GM21526 (cell line): ENCODE data around the gene MRPS7.

ENCODE experiments used
- ATAC-seq: cut with Tn5 transposase; IDR thresholded peaks from one replicate; pipeline ENCODE4 v1.9.1; 2021; ENCODE audit warnings: moderate library complexity; ENCODE audit not compliant: unreplicated experiment, low FRiP score

Gene MRPS7

DNA sequence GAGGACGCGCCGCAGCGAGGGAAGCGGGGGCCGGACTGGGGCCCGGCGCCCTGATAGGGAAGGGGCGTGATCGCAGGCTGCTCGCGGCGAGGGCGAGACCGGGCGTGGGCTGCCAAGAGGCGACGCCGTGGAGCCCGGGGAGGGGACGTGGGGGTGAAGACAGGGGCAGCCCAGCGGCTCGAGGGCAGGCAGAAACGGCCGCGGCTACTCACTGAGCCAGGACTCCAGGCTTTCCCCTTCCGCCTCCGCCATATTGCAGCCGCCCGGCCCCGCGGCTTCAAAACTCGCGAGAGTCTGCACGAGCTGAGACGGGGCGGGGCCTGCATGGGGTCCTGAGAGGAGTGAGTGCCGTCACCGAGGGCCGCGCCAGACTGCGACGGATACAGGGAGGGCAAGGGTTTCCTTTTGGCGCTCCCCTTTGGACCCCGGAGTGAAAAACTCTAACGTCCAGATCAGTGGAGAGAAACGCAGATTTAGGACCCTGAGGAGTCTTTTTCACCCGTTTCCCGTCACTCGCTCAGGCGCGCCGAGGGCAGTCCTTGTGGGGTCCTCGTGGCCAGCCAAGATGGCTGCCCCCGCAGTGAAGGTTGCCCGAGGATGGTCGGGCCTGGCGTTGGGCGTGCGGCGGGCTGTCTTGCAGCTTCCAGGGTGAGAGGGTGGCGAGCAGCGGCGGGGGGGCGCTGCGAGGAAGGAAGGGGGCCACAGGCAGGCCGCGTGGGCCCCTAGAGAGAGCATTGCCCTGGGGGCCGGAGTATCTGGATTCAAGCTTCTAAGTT, at the start of gene MRPS7, which contains the start of gene GGA3:
TSS of gene MRPS7 (plus strand) at position 544 of the 776 bp plus-strand sequence. CDS start at position 566, 22 bp downstream.
TSS of gene GGA3 (minus strand) at position 271 of the 776 bp plus-strand sequence. CDS start at position 252, 19 bp downstream.
- ATAC-seq, result peak; percentile 73

DNA sequence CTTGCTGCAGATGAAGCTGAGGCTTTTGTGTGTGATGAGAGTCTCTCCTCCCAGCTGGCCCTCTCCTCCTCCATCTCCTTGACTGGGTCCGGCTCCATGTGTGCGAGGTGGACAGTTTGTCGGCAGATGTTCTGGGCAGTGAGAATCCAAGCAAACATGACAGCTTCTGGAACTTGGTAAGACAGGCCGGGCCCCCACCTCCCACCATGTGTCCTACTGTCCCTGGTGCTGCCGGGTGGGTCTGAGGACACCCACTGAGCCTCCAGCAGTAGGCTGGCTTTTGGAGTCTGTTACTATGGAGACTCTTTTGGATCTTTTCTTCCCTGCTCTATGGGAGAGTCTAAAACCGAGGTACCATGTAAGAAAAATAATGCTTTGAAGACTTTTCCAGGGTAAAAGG, 43.5 kb upstream of the MRPS7 start:
- no peak for ATAC-seq

DNA sequence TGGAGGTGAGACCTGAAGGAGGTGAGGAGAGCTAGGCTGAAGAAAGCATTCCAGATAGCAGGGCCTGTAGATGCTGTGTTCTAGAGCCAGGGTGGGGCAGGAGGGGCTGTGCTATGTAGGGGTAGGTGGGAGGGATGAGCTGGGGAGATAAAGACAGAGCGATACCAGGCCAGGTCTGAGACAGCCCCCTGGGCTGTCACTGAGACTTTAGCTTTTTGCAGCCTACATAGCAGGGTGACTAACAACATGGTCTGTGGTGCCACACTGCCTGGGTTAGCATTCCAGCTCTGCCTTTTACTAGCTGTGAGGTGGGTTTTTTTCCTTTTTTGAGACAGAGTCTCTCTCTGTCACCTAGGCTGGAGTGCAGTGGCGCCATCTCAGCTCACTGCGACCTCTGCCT, 41.9 kb upstream of the MRPS7 start:
- ATAC-seq, result no peak

DNA sequence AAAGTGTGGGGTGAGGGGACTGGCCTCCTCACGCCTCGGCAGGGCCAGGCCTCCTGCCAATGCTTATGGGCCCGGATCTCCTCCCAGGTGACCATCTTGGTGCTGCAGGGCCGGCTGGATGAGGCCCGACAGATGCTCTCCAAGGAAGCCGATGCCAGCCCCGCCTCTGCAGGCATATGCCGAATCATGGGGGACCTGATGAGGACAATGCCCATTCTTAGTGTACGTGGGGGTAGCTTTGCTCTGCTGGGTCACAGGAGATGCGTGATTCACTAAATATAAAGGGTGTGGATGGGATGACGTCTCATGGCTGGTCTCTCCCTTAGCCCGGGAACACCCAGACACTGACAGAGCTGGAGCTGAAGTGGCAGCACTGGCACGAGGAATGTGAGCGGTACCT, 36.7 kb upstream of the MRPS7 start:
- no peak for ATAC-seq

DNA sequence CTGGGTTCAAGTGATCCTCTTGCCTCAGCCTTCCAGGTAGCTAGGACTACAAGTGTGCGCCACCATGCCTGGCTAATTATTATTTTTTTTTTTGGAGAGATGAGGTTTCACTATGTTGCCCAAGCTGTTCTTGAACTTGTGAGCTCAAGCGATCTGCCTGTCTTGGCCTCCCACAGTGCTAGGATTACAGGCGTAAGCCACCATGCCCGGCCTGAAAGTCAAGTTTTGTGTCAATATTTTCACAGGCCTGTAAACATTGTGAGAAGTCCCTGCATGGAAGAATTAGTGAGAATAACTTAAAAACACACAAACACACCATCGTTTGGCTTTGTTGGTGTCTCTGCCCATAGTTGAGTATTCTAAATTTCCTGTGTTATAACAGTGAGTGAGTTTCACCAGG, 34.0 kb upstream of the MRPS7 start:
- ATAC-seq, result no peak

DNA sequence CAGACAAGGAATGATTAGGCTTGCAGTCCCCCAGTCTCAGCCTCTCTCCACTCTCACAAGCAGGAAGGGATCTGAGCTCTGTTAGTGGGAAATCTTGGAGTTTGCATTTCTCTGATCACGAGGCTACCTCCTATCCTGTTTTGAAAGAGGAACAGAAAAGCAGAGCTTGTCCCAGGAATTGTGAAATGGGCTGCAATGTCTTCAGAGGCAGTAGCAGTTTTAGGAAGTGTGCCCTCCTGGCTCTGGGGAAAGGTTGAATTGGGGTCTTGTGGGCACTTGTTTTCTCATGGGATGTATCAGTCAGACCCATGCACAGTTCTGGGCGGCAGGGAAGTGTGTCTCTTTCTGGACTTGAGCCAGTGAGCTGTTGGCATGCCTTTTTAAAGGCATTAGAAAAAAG, 33.4 kb upstream of the MRPS7 start:
- ATAC-seq, result no peak

DNA sequence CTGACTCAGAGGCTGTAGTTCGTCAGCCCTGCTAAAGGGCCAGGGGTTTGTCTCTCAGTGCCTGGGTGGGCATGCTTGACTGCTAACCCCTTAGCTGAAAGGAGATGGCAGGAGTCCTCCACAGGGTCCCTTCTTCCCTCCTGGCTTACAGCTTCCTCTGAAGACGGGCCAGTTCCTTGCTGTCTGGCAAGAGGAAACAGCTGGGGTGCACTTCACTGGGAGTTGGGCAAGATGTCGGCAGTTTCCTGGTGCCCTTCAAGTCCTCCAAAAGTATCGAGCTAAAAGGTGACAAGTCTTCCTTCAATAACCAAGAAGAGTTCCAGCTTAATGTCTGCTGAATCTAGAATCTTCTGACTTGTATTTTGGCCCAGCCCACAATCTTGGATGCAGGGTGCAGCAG, 32.8 kb upstream of the MRPS7 start:
- no peak for ATAC-seq

DNA sequence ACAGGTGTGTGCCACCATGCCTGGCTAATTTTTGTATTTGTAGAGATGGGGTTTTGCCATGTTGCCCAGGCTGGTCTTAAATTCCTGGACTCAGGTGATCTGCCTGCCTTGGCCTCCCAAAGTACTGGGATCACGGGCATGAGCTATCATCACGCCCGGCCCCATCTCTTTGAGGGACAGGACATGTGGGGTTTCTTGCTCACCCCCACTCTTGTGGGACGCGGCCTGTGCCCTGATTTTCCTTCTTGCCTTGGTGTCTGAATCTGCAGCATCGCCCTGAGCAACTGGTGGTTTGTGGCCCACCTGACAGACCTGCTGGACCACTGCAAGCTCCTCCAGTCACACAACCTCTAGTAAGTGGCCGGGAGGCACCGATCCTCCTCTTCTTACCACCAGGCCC, 30.6 kb upstream of the MRPS7 start:
- no peak for ATAC-seq

DNA sequence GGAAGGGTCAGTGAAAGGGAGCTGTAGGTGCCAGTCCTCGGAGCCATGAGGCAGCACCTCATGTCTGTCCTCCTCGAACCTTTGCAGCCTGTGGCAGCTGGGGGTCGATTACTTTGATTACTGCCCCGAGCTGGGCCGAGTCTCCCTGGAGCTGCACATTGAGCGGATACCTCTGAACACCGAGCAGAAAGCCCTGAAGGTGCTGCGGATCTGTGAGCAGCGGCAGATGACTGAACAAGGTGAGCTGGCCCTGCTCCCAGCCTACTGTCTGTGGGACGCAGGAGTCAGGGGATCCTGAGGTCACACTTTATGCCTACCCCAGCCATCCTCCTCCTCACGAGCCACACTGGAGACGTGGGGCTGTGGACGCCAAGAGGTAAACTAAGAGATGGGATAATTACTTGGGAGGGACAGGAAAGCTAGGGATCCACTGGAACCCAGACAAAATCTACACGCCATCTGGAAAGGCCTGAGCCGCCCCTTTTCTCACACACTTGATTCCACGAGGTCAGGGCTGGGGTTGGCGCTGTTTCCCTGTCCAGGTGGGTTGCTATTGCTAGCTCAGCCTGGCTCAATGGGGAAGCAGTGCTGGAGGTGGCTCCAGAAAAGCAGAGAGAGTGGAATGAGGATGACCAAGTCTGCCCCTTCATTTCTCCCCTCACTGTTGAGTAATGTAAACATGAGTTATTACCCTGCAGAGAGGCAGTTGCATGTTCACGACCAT, 29.8 kb upstream of the MRPS7 start:
- no peak for ATAC-seq

DNA sequence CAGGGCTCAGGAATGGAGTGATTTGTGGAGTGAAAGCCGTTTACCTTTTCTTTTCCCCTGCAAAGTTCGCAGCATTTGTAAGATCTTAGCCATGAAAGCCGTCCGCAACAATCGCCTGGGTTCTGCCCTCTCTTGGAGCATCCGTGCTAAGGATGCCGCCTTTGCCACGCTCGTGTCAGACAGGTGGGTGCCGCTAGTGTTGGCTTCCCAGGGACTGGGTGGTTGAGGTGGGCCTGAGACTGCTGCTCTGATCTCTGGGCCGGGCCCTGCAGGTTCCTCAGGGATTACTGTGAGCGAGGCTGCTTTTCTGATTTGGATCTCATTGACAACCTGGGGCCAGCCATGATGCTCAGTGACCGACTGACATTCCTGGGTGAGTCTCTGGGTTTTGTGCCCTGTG, 28.9 kb upstream of the MRPS7 start:
- ATAC-seq, result no peak

DNA sequence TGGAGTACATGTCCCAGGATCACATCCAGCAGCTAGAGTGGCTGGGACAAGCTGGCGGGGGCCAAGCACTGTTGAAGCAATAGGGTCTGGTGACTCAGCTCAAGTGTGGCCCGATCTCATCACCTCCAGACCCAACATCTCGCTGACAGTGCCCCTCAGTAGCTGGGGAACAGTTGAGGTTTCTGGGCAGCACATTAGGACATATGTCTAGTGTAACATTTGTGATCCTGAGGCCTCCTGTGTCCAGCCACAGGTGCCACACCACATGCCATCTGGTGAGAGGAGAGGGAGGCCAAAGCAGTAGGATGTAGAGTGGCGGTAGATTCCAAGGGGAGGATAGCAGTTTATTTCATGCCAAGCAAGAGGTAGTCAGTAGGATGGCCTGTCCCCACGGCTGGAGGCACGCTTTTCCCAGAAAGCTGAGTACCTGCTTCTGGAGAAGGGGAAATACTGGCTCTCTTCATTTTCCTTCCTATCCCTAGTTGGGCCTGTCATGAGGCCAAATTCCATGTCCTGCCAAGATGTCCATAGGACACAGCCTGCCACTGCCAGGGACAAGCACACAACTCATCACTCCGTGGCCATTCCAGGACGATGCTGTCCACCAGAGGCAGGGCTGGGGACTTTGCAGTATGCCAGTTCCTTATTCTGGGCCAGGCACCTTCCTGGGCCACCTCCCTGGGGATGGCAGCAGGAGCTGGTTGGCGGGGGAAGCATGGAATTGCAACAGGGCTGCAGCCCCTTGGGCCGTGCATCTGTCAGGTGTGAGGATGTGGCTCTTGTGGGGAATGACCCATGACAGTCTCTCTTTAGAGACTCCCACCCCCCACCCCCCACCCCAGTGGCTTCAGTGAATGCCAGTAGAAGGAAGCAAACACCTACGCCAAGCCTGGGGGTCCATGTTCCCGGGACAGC, 24.3 kb upstream of the MRPS7 start:
- ATAC-seq, result no peak

DNA sequence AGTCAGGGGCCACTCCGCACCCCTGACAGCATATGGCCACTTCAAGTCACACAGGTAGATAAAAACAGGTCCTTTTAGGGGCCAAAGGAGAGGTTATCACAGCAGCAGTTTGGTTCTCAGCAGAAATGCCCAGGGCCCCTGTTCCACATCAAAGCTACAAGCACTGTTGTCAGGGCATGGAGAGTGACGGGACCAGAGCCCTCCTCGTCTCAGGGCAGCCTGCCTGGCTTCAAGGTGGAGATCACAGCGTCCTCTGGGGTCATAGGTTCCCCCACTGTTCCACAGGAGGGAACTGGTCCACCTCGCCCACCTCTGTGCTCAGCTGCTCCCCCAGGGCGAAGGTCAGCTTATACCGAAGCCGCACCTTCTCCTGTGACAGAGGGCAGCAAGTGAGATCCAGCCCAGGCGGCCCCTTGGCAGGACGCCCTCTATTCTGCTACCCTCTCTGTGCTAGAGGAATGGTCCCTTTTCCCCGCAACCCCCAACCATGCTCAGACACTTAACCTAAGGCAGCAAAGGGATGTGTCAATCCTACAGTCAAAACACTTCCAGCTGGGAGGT, 23.6 kb upstream of the MRPS7 start:
- no peak for ATAC-seq

DNA sequence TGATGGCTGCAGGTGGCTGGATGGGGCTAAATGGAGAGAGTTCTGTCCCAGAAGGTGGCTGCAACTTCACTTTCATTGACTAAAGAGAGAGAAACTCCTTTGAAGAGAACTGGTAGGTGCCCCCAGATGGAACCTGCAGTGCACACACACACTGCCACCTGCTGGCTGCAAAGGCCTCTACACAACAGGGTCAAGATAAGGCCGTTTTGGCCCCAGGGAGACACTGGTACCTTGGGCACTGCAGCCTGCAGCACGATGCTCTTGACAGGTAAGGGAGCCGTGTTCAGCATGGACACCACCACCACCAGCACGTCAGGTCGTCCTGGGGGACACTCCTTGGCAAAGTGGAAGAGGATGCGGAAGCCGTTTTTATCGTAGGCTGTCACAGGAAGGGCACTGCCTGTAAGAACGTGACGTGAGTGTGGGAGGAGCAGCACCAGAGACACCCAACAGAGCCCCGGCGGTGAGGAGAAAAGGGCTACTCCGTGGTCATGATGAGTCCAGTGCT, 22.9 kb upstream of the MRPS7 start:
- ATAC-seq, result no peak

DNA sequence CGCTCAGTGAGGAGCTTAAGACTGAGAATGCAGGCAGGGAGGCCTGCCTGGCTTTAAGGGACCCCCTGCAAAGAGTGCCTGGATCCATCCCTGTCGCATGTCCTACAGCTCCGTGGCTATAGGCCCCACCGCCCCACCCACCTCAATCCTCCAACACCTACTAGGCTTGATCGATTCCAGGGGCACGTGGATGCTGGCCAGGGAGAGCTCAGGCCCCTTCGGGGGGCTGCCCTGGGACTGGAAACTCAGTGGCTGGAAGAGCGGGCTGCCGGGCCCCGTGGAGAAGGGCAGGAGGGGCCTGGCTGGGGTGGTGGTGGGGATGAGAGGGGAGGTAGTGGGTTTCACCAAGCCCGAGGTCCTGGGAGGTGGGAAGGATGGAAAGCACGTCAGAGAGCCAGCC, 22.5 kb upstream of the MRPS7 start:
- no peak for ATAC-seq

DNA sequence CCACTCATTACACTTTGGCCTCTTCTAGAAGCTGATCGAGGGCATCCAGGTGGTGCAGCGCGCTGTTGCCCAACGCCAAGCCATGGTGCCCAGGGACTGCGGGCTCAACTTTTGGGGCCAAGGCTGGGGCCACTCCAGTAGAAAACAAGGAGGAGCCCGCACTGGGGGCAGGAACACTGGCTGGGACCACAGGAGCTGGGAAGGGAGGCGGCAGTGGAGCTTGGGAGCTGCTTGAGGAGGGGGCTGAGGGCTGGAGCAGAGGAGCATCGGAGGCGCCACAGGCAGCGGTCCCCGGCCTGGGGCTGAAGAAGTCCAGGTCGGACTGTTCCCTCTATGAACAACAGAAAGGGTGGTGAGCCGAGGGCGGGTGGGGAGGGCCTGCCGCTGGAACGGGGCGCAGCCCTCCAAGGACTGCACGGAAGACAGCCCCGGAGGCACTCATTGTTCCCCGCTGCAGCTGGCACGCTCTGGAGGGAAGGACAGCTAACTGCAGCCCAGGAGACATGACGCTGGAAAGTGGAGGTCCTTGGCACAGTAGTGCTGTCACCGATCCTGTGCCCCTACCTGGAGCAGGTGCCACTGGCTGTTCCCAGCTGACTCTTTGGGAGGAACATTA, 21.8 kb upstream of the MRPS7 start:
- ATAC-seq, result no peak

DNA sequence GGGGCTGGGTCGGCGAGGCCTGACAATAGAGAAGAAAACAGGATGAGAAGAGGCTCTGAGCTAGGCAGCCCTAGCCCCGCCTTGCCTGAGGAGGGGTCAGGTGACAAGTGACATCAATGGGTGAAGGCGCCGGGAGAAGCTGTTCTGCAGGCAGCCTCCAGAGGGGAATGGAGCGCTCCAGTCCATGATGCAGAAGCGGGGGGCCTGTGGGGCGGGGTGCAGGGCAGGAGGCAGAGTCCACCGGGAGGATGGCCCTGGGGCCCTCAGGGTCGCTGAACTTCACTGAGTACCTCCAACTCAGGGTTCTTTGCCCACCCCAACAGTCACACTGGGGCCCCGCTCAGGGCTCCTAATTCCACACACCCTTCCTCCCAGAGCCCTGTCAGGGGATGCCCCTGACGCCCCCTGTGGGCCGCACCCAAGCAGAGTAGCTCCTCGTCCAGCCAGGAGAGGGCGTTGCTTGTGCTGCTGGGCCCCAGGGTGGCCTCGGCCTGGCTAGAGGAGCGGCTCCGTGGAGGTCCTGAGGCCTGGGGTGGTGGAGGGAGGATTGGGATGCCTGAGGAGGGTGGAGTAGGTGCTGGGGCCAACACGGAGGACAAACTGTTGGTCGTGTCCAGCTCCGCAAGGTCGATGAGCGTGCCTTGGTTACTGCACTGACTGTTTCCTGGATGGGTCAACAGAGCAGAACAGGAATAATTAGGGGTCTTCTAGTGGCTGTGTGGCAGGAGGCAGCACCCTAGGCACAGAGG, 21.1 kb upstream of the MRPS7 start:
- ATAC-seq, result no peak

DNA sequence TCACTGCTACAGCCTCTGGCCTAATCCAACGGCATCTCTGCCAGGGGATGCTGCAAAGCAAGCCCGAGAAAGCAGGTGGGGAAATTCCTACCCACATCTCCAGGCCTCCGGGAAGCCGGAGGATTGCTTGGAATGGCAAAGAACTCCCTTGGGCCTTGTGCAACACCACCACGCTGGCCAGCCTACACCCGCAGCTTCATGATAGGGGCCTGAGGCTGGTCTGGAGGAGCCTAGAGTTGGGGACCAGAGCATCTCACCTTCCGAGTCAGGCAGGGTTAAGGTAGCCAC, 20.6 kb upstream of the MRPS7 start:
- no peak for ATAC-seq

DNA sequence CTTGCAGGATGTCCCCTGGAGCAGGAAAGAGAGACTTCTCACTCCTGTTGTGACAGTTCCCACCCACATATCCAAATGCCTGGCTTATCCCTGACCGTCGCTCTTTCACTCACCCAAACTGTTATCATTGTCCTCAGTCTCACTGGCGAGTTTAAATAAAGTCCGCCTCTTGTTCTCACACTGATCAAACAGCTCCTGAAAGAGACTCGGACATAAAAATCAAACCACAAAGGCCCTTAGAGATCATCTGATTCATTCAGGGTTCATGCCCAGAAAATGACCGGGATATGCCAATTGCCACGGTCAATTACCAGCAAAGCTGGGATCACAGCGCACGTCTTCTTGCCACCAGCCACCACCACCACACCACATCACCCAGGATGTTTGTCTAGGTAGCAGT, 20.2 kb upstream of the MRPS7 start:
- ATAC-seq, result no peak

DNA sequence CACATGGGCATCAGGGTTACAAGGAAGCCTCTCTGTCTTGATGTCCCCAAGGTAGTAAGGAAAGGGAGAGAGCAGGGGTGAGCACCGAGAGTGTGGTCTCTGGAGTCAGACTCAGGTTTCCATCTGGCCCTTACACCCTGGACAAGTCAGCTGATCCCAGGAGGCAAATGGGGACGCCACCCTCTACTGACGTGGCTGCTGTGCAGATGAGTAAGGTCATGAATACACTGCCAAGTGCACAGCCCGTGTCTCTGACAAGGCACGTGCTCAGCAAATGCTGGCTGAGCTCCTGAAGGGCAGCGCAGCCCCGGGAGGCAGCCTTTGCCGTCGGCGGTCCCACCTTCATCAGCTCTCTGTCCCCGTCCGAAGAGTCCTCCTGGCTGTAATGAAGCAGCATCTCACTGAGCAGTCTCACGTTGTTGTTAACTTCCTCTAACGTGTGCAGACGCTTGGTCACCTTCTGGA, 19.7 kb upstream of the MRPS7 start:
- no peak for ATAC-seq
